K562 (cell line): ENCODE data around the gene MLST8. TPM values are rescaled to one million over a fixed set of nuclear protein-coding genes. Genes with fewer than 3 reads are reported as not detected.

Experiments
- ETV5 ChIP-seq: sonication (generic); formaldehyde crosslinking; IDR thresholded peaks from 2 replicates; pipeline ENCODE4 v1.4.0; 2020; ENCODE audit warnings: low read depth, mild to moderate bottlenecking, missing genetic modification reagents
- HMGXB4 ChIP-seq: sonication (generic); formaldehyde crosslinking; IDR thresholded peaks from 2 replicates; pipeline ENCODE4 v1.8.1; 2023; ENCODE audit warnings: mild to moderate bottlenecking, missing genetic modification reagents
- HOXB6 ChIP-seq: fragments of 250-450 bp; sonication (Bioruptor Pico); IDR thresholded peaks from 2 replicates; pipeline ENCODE4 v1.5.1; 2022; ENCODE audit warnings: mild to moderate bottlenecking, borderline replicate concordance
- ILK ChIP-seq: fragments of 450-650 bp; IDR thresholded peaks from 2 replicates; pipeline ENCODE4 v1.6.1; 2016; ENCODE audit warnings: missing genetic modification characterization, low read depth, mild to moderate bottlenecking, missing compliant biosample characterization, moderate library complexity, borderline replicate concordance
- JUN ChIP-seq, 2 experiments: sonication (generic) in 1 of 2; formaldehyde crosslinking in 1 of 2; IDR thresholded peaks; 2 replicates each; pipeline versions ENCODE4 v1.6.1 to v1.8.0; 2012 to 2022; ENCODE audit warnings: borderline replicate concordance in 2 of 2, mild to moderate bottlenecking in 2 of 2, improper control_type of control experiment in 1 of 2, low read depth in 1 of 2, low read length in 1 of 2, missing genetic modification reagents in 1 of 2
- KAT2B ChIP-seq: IDR thresholded peaks from one replicate; pipeline ENCODE4 v1.6.1; 2012; ENCODE audit warnings: low read depth, mild to moderate bottlenecking, control low read depth, inconsistent platforms, low read length, moderate library complexity
- LARP7 ChIP-seq: fragments of 450-650 bp; IDR thresholded peaks from 2 replicates; pipeline ENCODE4 v1.6.1; 2016
- NCOA2 ChIP-seq, 2 experiments: fragments of 450-650 bp; IDR thresholded peaks; 2 replicates each; pipeline ENCODE4 v1.6.1; 2018; ENCODE audit warnings: mild to moderate bottlenecking in 2 of 2, moderate library complexity in 1 of 2; ENCODE audit not compliant: partially characterized antibody in 2 of 2
- SPI1 ChIP-seq: IDR thresholded peaks from 2 replicates; pipeline ENCODE4 v1.6.1; 2011; ENCODE audit warnings: low read depth, low read length, control low read depth, borderline replicate concordance
- TAF1 ChIP-seq: IDR thresholded peaks from 2 replicates; pipeline ENCODE4 v1.6.1; 2011; ENCODE audit warnings: mild to moderate bottlenecking, low read length, moderate library complexity; ENCODE audit not compliant: insufficient read depth, control insufficient read depth, severe bottlenecking; ENCODE audit errors: extremely low read depth
- ZBED1 ChIP-seq: IDR thresholded peaks from 2 replicates; pipeline ENCODE4 v1.6.1; 2014
- polyA plus RNA-seq, 8 experiments: library from polyadenylated mRNA; depleted of rRNA in 4 of 8; stranded (reverse) in 5 of 8; unstranded in 3 of 8; fragments of >200 nt; fragmentation: Nextera tagmentation in 2 of 8; fragmentation: Illumina TruSeq in 1 of 8; extraction: Ambion mirVana in 2 of 8; extraction: Trizol in 1 of 8; gene quantifications; 2 replicates each; pipeline versions ENCODE4 v1.2.1 to v1.2.3, GENCODE V29; 2011 to 2014; ENCODE audit warnings: inconsistent platforms in 1 of 8, missing spikeins in 1 of 8
- total RNA-seq, 7 experiments: library from RNA; depleted of rRNA in 6 of 7; stranded (reverse); fragments of >200 nt in 6 of 7; fragmentation: Illumina TruSeq in 2 of 7; extraction: Trizol in 2 of 7; gene quantifications; 2 replicates each; pipeline versions ENCODE4 v1.2.1 to v1.2.3, GENCODE V29; 2011 to 2021; ENCODE audit warnings: low replicate concordance in 1 of 7
- TF ChIP-seq, protein P1 (sequence below), 2 experiments: fragments of 150-350 bp in 1 of 2; IDR thresholded peaks; 2 replicates each; pipeline ENCODE4 v1.6.1; 2012 to 2016; ENCODE audit warnings: low read depth in 2 of 2, low read length in 2 of 2, mild to moderate bottlenecking in 1 of 2, moderate library complexity in 1 of 2
- TF ChIP-seq, protein P2 (sequence below): sonication (generic); formaldehyde crosslinking; IDR thresholded peaks from 2 replicates; pipeline ENCODE4 v1.8.0; 2022; ENCODE audit warnings: mild to moderate bottlenecking, missing genetic modification reagents
- TF ChIP-seq, protein P3 (sequence below): fragments of 250-450 bp; sonication (Bioruptor Pico); IDR thresholded peaks from 2 replicates; pipeline ENCODE4 v1.4.0; 2020; ENCODE audit warnings: borderline replicate concordance

MLST8 gene
- total and polyA plus RNA-seq, 9 of the 15 experiments (the other 6 are each of a cell fraction or from before 2014, with no cell fraction given), result 1.5 to 116 (median 43.3) TPM

- TF ChIP-seq NCOA2 (IDR thresholded peaks at IDR 0.05; ENCODE audit: partially characterized antibody in 2 of 2), result no peak
- TF ChIP-seq, protein P1, sequence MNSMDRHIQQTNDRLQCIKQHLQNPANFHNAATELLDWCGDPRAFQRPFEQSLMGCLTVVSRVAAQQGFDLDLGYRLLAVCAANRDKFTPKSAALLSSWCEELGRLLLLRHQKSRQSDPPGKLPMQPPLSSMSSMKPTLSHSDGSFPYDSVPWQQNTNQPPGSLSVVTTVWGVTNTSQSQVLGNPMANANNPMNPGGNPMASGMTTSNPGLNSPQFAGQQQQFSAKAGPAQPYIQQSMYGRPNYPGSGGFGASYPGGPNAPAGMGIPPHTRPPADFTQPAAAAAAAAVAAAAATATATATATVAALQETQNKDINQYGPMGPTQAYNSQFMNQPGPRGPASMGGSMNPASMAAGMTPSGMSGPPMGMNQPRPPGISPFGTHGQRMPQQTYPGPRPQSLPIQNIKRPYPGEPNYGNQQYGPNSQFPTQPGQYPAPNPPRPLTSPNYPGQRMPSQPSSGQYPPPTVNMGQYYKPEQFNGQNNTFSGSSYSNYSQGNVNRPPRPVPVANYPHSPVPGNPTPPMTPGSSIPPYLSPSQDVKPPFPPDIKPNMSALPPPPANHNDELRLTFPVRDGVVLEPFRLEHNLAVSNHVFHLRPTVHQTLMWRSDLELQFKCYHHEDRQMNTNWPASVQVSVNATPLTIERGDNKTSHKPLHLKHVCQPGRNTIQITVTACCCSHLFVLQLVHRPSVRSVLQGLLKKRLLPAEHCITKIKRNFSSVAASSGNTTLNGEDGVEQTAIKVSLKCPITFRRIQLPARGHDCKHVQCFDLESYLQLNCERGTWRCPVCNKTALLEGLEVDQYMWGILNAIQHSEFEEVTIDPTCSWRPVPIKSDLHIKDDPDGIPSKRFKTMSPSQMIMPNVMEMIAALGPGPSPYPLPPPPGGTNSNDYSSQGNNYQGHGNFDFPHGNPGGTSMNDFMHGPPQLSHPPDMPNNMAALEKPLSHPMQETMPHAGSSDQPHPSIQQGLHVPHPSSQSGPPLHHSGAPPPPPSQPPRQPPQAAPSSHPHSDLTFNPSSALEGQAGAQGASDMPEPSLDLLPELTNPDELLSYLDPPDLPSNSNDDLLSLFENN (IDR thresholded peaks at IDR 0.05; ENCODE audit: low read depth in 2 of 2, low read length in 2 of 2), result no peak
- no peak for TF ChIP-seq JUN (IDR thresholded peaks at IDR 0.05; ENCODE audit: borderline replicate concordance, low read depth, low read length)
- TF ChIP-seq JUN (CRISPR knock-in tag; IDR thresholded peaks at IDR 0.05; ENCODE audit: borderline replicate concordance), result 0 out of 2 replicates have a peak, but pooled peaks have one; percentile 28
- TF ChIP-seq HMGXB4 (CRISPR knock-in tag), result no peak
- TF ChIP-seq LARP7, result no peak
- TF ChIP-seq, protein P2, sequence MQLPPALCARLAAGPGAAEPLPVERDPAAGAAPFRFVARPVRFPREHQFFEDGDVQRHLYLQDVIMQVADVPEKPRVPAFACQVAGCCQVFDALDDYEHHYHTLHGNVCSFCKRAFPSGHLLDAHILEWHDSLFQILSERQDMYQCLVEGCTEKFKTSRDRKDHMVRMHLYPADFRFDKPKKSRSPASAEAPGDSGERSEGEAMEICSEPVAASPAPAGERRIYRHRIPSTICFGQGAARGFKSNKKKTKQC (CRISPR knock-in tag), result peak; percentile 20; the same call in 1 of the 2 replicates
- no peak for TF ChIP-seq KAT2B
- no peak for TF ChIP-seq ILK (tag)
- TF ChIP-seq, protein P3, sequence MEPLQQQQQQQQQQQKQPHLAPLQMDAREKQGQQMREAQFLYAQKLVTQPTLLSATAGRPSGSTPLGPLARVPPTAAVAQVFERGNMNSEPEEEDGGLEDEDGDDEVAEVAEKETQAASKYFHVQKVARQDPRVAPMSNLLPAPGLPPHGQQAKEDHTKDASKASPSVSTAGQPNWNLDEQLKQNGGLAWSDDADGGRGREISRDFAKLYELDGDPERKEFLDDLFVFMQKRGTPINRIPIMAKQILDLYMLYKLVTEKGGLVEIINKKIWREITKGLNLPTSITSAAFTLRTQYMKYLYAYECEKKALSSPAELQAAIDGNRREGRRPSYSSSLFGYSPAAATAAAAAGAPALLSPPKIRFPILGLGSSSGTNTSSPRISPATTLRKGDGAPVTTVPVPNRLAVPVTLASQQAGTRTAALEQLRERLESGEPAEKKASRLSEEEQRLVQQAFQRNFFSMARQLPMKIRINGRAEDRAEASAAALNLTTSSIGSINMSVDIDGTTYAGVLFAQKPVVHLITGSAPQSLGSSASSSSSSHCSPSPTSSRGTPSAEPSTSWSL, result no peak
- TF ChIP-seq ZBED1, result no peak
- no peak for TF ChIP-seq TAF1
- TF ChIP-seq SPI1, result peak; percentile 23; the same call in 1 of the 2 replicates
- no peak for TF ChIP-seq ETV5 (CRISPR knock-in tag)
- no peak for TF ChIP-seq HOXB6 (CRISPR knock-in tag)
Observed at GRCh38 chr16:2155977-2156848, 49.0 kb upstream of the MLST8 start (continued).
